HEK293 (cell line): ENCODE results near the gene SLC7A10.
A peak's percentile ranks its signal among the peaks of the same experiment; 100 is the strongest.

Source experiments
- BCL11A ChIP-seq: fragments of 450-650 bp; formaldehyde crosslinking; IDR thresholded peaks from 2 replicates; pipeline ENCODE4 v1.5.1; 2016; ENCODE audit warnings: low read depth, missing biosample characterization, missing genetic modification characterization
- FEZF1 ChIP-seq: fragments of 450-650 bp; formaldehyde crosslinking; IDR thresholded peaks from 2 replicates; pipeline ENCODE4 v1.5.1; 2016; ENCODE audit warnings: missing biosample characterization, missing genetic modification characterization
- GLI2 ChIP-seq: fragments of 450-650 bp; formaldehyde crosslinking; IDR thresholded peaks from 2 replicates; pipeline ENCODE4; 2017; ENCODE audit warnings: missing biosample characterization, missing genetic modification characterization, low read depth, borderline replicate concordance
- GLIS2 ChIP-seq: fragments of 450-650 bp; formaldehyde crosslinking; IDR thresholded peaks from 2 replicates; pipeline ENCODE4 v1.5.1; 2016; ENCODE audit warnings: missing biosample characterization, missing genetic modification characterization
- MYNN ChIP-seq: fragments of 450-650 bp; formaldehyde crosslinking; IDR thresholded peaks from 2 replicates; pipeline ENCODE4 v1.5.1; 2016; ENCODE audit warnings: missing biosample characterization, missing genetic modification characterization, borderline replicate concordance
- PRDM1 ChIP-seq: fragments of 450-650 bp; formaldehyde crosslinking; IDR thresholded peaks from 2 replicates; pipeline ENCODE4; 2016; ENCODE audit warnings: missing biosample characterization, missing genetic modification characterization
- ZBTB21 ChIP-seq: fragments of 450-650 bp; formaldehyde crosslinking; IDR thresholded peaks from 2 replicates; pipeline ENCODE4 v1.5.1; 2017; ENCODE audit warnings: missing biosample characterization, missing genetic modification characterization
- ZNF16 ChIP-seq: fragments of 450-650 bp; formaldehyde crosslinking; IDR thresholded peaks from 2 replicates; pipeline ENCODE4 v1.5.1; 2016; ENCODE audit warnings: low read depth, missing biosample characterization, missing genetic modification characterization
- ZNF19 ChIP-seq: fragments of 450-650 bp; formaldehyde crosslinking; IDR thresholded peaks from 2 replicates; pipeline ENCODE4; 2016; ENCODE audit warnings: missing biosample characterization, missing genetic modification characterization, low read depth
- ZNF221 ChIP-seq: fragments of 450-650 bp; formaldehyde crosslinking; IDR thresholded peaks from 2 replicates; pipeline ENCODE4 v1.5.1; 2017; ENCODE audit warnings: missing biosample characterization, missing genetic modification characterization, borderline replicate concordance
- ZNF223 ChIP-seq: fragments of 450-650 bp; formaldehyde crosslinking; IDR thresholded peaks from 2 replicates; pipeline ENCODE4 v1.5.1; 2016; ENCODE audit warnings: missing biosample characterization, missing genetic modification characterization
- ZNF248 ChIP-seq: fragments of 450-650 bp; formaldehyde crosslinking; IDR thresholded peaks from 2 replicates; pipeline ENCODE4 v1.5.1; 2017; ENCODE audit warnings: missing biosample characterization, missing genetic modification characterization
- ZNF302 ChIP-seq: fragments of 450-650 bp; formaldehyde crosslinking; IDR thresholded peaks from 2 replicates; pipeline ENCODE4 v1.5.1; 2016; ENCODE audit warnings: missing biosample characterization, missing genetic modification characterization, low read depth
- ZNF354C ChIP-seq: fragments of 450-650 bp; formaldehyde crosslinking; IDR thresholded peaks from 2 replicates; pipeline ENCODE4 v1.5.1; 2016; ENCODE audit warnings: missing biosample characterization, missing genetic modification characterization, low read depth, borderline replicate concordance
- ZNF394 ChIP-seq: fragments of 450-650 bp; formaldehyde crosslinking; IDR thresholded peaks from 2 replicates; pipeline ENCODE4 v1.5.1; 2016; ENCODE audit warnings: missing biosample characterization, missing genetic modification characterization, mild to moderate bottlenecking, moderate library complexity, borderline replicate concordance
- ZNF558 ChIP-seq: fragments of 450-650 bp; formaldehyde crosslinking; IDR thresholded peaks from 2 replicates; pipeline ENCODE4 v1.5.1; 2016; ENCODE audit warnings: missing biosample characterization, missing genetic modification characterization
- ZNF596 ChIP-seq: fragments of 450-650 bp; IDR thresholded peaks from 2 replicates; pipeline ENCODE4 v1.5.0; 2018; ENCODE audit warnings: missing biosample characterization, mild to moderate bottlenecking, missing genetic modification characterization, moderate library complexity
- ZNF654 ChIP-seq: fragments of 450-650 bp; formaldehyde crosslinking; IDR thresholded peaks from 2 replicates; pipeline ENCODE4 v1.5.1; 2016; ENCODE audit warnings: low read depth, missing biosample characterization, missing genetic modification characterization
- ZNF664 ChIP-seq: fragments of 450-650 bp; formaldehyde crosslinking; IDR thresholded peaks from 2 replicates; pipeline ENCODE4 v1.5.1; 2016; ENCODE audit warnings: missing biosample characterization, missing genetic modification characterization
- ZNF670 ChIP-seq: fragments of 450-650 bp; formaldehyde crosslinking; IDR thresholded peaks from 2 replicates; pipeline ENCODE4 v1.5.1; 2016; ENCODE audit warnings: missing biosample characterization, missing genetic modification characterization, low read depth
- ZNF768 ChIP-seq: fragments of 450-650 bp; formaldehyde crosslinking; IDR thresholded peaks from 2 replicates; pipeline ENCODE4 v1.5.1; 2018; ENCODE audit warnings: missing biosample characterization, mild to moderate bottlenecking, missing genetic modification characterization
- ZNF837 ChIP-seq: fragments of 450-650 bp; formaldehyde crosslinking; IDR thresholded peaks from 2 replicates; pipeline ENCODE4 v1.5.1; 2016; ENCODE audit warnings: missing biosample characterization, missing genetic modification characterization
- TF ChIP-seq, protein P1 (sequence below): fragments of 450-650 bp; formaldehyde crosslinking; IDR thresholded peaks from 2 replicates; pipeline ENCODE4 v1.5.1; 2016; ENCODE audit warnings: missing biosample characterization, missing genetic modification characterization, low read depth
- TF ChIP-seq, protein P2 (sequence below): fragments of 450-650 bp; formaldehyde crosslinking; IDR thresholded peaks from 2 replicates; pipeline ENCODE4 v1.5.1; 2017; ENCODE audit warnings: missing biosample characterization, missing genetic modification characterization
- TF ChIP-seq, protein P3 (sequence below): fragments of 450-650 bp; formaldehyde crosslinking; IDR thresholded peaks from 2 replicates; pipeline ENCODE4 v1.5.1; 2016; ENCODE audit warnings: missing biosample characterization, missing genetic modification characterization
- TF ChIP-seq, protein P4 (sequence below): fragments of 450-650 bp; formaldehyde crosslinking; conservative IDR thresholded peaks from 2 replicates; pipeline ENCODE4 v1.5.1; 2016; ENCODE audit warnings: low read depth, missing biosample characterization, missing genetic modification characterization

Gene SLC7A10

DNA sequence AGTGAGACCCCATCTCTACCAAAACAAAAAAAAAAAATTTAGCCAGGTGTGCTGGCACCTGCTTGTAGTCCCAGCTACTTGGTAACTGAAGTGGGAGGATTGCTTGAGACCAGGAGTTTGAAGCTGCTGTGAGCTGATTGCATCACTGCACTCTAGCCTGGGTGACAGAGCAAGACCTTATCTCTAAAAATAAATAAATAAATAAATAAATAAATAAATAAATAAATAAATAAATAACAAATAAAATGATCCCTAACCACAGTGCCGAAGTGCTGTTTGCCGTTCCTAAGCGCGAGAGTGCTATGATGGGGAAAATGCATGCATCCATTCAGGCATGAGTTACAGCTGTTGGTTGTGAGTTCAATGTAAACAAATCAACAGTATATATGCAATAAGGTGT is 66.5 kb downstream of the SLC7A10 start (continued):
- TF ChIP-seq ZNF394 (tag by site-specific recombination) (peak; percentile 99), PRDM1 (tag by site-specific recombination) (no peak), ZNF670 (tag by site-specific recombination) (no peak), ZNF221 (tag by site-specific recombination) (no peak), BCL11A (peak; percentile 45; the same call in 1 of the 2 replicates), ZNF248 (tag by site-specific recombination) (no peak), ZNF768 (tag by site-specific recombination) (no peak), ZNF223 (tag by site-specific recombination) (peak; percentile 78), ZNF596 (tag by site-specific recombination) (no peak), GLIS2 (peak; percentile 18; the same call in 1 of the 2 replicates), MYNN (tag by site-specific recombination) (peak; percentile 34; the same call in 1 of the 2 replicates), FEZF1 (tag by site-specific recombination) (peak; percentile 41; the same call in 1 of the 2 replicates), ZNF837 (tag by site-specific recombination) (no peak), ZNF19 (peak; percentile 99), ZNF664 (tag by site-specific recombination) (peak; percentile 97), ZBTB21 (tag by site-specific recombination) (peak; percentile 87), ZNF654 (tag by site-specific recombination) (peak; percentile 67), ZNF354C (peak; percentile 98; the same call in 1 of the 2 replicates), GLI2 (tag by site-specific recombination) (peak; percentile 88; the same call in 1 of the 2 replicates), ZNF302 (tag by site-specific recombination) (peak; percentile 85; the same call in 1 of the 2 replicates), ZNF558 (tag by site-specific recombination) (peak; percentile 95), ZNF16 (tag by site-specific recombination) (0 out of 2 replicates have a peak, but pooled peaks have one; percentile 15)
- TF ChIP-seq, protein P1, sequence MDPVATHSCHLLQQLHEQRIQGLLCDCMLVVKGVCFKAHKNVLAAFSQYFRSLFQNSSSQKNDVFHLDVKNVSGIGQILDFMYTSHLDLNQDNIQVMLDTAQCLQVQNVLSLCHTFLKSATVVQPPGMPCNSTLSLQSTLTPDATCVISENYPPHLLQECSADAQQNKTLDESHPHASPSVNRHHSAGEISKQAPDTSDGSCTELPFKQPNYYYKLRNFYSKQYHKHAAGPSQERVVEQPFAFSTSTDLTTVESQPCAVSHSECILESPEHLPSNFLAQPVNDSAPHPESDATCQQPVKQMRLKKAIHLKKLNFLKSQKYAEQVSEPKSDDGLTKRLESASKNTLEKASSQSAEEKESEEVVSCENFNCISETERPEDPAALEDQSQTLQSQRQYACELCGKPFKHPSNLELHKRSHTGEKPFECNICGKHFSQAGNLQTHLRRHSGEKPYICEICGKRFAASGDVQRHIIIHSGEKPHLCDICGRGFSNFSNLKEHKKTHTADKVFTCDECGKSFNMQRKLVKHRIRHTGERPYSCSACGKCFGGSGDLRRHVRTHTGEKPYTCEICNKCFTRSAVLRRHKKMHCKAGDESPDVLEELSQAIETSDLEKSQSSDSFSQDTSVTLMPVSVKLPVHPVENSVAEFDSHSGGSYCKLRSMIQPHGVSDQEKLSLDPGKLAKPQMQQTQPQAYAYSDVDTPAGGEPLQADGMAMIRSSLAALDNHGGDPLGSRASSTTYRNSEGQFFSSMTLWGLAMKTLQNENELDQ (tag by site-specific recombination) = no peak
- TF ChIP-seq, protein P2, sequence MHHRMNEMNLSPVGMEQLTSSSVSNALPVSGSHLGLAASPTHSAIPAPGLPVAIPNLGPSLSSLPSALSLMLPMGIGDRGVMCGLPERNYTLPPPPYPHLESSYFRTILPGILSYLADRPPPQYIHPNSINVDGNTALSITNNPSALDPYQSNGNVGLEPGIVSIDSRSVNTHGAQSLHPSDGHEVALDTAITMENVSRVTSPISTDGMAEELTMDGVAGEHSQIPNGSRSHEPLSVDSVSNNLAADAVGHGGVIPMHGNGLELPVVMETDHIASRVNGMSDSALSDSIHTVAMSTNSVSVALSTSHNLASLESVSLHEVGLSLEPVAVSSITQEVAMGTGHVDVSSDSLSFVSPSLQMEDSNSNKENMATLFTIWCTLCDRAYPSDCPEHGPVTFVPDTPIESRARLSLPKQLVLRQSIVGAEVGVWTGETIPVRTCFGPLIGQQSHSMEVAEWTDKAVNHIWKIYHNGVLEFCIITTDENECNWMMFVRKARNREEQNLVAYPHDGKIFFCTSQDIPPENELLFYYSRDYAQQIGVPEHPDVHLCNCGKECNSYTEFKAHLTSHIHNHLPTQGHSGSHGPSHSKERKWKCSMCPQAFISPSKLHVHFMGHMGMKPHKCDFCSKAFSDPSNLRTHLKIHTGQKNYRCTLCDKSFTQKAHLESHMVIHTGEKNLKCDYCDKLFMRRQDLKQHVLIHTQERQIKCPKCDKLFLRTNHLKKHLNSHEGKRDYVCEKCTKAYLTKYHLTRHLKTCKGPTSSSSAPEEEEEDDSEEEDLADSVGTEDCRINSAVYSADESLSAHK (tag by site-specific recombination) = peak; percentile 55; the same call in 1 of the 2 replicates
- TF ChIP-seq, protein P3, sequence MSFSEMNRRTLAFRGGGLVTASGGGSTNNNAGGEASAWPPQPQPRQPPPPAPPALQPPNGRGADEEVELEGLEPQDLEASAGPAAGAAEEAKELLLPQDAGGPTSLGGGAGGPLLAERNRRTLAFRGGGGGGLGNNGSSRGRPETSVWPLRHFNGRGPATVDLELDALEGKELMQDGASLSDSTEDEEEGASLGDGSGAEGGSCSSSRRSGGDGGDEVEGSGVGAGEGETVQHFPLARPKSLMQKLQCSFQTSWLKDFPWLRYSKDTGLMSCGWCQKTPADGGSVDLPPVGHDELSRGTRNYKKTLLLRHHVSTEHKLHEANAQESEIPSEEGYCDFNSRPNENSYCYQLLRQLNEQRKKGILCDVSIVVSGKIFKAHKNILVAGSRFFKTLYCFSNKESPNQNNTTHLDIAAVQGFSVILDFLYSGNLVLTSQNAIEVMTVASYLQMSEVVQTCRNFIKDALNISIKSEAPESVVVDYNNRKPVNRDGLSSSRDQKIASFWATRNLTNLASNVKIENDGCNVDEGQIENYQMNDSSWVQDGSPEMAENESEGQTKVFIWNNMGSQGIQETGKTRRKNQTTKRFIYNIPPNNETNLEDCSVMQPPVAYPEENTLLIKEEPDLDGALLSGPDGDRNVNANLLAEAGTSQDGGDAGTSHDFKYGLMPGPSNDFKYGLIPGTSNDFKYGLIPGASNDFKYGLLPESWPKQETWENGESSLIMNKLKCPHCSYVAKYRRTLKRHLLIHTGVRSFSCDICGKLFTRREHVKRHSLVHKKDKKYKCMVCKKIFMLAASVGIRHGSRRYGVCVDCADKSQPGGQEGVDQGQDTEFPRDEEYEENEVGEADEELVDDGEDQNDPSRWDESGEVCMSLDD (tag by site-specific recombination) = no peak
- TF ChIP-seq, protein P4, sequence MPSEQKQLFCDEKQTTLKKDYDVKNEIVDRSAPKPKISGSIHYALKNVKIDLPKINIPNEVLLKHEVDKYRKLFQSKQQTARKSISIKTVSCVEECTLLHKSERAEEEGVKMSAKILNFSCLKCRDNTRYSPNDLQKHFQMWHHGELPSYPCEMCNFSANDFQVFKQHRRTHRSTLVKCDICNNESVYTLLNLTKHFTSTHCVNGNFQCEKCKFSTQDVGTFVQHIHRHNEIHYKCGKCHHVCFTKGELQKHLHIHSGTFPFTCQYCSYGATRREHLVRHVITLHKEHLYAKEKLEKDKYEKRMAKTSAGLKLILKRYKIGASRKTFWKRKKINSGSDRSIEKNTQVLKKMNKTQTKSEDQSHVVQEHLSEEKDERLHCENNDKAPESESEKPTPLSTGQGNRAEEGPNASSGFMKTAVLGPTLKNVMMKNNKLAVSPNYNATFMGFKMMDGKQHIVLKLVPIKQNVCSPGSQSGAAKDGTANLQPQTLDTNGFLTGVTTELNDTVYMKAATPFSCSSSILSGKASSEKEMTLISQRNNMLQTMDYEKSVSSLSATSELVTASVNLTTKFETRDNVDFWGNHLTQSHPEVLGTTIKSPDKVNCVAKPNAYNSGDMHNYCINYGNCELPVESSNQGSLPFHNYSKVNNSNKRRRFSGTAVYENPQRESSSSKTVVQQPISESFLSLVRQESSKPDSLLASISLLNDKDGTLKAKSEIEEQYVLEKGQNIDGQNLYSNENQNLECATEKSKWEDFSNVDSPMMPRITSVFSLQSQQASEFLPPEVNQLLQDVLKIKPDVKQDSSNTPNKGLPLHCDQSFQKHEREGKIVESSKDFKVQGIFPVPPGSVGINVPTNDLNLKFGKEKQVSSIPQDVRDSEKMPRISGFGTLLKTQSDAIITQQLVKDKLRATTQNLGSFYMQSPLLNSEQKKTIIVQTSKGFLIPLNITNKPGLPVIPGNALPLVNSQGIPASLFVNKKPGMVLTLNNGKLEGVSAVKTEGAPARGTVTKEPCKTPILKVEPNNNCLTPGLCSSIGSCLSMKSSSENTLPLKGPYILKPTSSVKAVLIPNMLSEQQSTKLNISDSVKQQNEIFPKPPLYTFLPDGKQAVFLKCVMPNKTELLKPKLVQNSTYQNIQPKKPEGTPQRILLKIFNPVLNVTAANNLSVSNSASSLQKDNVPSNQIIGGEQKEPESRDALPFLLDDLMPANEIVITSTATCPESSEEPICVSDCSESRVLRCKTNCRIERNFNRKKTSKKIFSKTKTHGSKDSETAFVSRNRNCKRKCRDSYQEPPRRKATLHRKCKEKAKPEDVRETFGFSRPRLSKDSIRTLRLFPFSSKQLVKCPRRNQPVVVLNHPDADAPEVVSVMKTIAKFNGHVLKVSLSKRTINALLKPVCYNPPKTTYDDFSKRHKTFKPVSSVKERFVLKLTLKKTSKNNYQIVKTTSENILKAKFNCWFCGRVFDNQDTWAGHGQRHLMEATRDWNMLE (tag by site-specific recombination) = peak; percentile 99
